ENCODE results near the gene DCX. TPM values are rescaled to one million over a fixed set of nuclear protein-coding genes. Genes with fewer than 3 reads are reported as not detected.

The DCX gene
- total and polyA plus RNA-seq, 5 donors from 2014 or later, result not detected

DNA sequence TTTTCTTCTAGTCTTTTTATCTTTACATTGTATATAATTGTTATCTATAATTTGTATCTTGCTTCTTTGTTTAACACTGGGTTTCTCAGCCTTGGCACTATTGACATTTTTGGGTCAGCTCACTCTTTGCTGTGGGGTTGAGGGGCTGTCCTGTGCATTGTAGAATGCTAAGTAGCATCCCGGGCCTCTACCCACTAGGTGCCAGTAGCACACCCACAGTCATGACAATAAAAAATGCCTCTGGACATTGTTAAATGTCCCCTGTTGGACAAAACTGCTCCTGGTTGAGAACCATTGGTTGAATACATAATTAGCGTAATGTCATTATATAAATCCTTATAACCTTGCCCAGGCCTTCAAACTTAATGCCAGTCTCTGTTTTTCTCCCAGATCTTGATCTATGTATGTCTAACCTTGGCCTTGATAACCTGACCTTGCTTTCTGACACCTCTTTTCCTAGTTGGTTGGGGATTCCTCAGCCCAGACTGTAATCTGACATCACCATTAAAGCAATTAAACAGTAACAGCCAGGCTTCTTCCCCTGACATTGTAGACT, 46.1 kb downstream of the DCX start:
- Histone ChIP-seq H3K36me3 (ENCODE audit: control insufficient read depth, insufficient read depth, low read length) (no peaks in the 10 kb centered on the region), H3K4me3 (ENCODE audit: low read depth, low read length) (no peak overlapping the region), H3K9me3 (ENCODE audit: control insufficient read depth in 2 of 2, low read length in 2 of 2) (no peaks in the 10 kb centered on the region), H3K27me3 (ENCODE audit: control insufficient read depth, insufficient read depth, low read length) (no peaks in the 10 kb centered on the region), H3K27ac (ENCODE audit: insufficient read depth, low read length, poor library complexity, severe bottlenecking) (no peak overlapping the region), H3K4me1 (ENCODE audit: control insufficient read depth, insufficient read depth, low read length, poor library complexity, severe bottlenecking) (no peaks in the 10 kb centered on the region)
- DNase-seq, result no peak
- Mint-ChIP-seq H3K4me1 (no peaks in the 10 kb centered on the region), H3K4me3 (no peak overlapping the region), H3K9me3 (no peaks in the 10 kb centered on the region), H3K27me3 (no peaks in the 10 kb centered on the region), H3K27ac (no peak overlapping the region), H3K36me3 (no peaks in the 10 kb centered on the region)
- ATAC-seq (ENCODE audit: low read depth in 2 of 2), result no peak

DNA sequence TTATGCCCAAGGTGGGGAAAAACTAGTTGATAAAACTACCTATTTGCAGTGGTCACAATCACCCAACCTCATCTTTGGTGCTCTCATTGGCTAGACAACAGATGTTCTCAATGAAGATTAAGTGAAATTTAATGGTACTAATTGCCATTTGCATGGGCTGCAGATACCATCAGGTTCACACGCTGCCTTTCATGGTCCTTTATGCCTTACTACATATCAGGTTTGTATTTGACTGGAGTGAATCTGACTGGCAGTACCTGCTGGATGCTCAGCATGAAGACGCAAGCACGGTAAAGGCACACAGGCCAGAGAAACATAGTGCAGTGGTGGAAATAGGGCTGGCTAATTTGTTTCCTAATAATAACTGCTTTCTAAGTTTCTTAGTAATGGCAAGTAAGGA, 48.3 kb downstream of the DCX start:
- Histone ChIP-seq H3K36me3 (ENCODE audit: control insufficient read depth, insufficient read depth, low read length) (no peaks in the 10 kb centered on the region), H3K9me3 (ENCODE audit: control insufficient read depth in 2 of 2, low read length in 2 of 2) (no peaks in the 10 kb centered on the region), H3K27ac (ENCODE audit: insufficient read depth, low read length, poor library complexity, severe bottlenecking) (no peak overlapping the region), H3K27me3 (ENCODE audit: control insufficient read depth, insufficient read depth, low read length) (no peaks in the 10 kb centered on the region), H3K4me1 (ENCODE audit: control insufficient read depth, insufficient read depth, low read length, poor library complexity, severe bottlenecking) (no peaks in the 10 kb centered on the region), H3K4me3 (ENCODE audit: low read depth, low read length) (no peak overlapping the region)
- DNase-seq (no peak), ATAC-seq (ENCODE audit: low read depth in 2 of 2) (no peak)
- Mint-ChIP-seq H3K9me3 (no peaks in the 10 kb centered on the region), H3K4me3 (no peak overlapping the region), H3K36me3 (no peaks in the 10 kb centered on the region), H3K27me3 (no peaks in the 10 kb centered on the region), H3K27ac (no peak overlapping the region), H3K4me1 (no peaks in the 10 kb centered on the region)

DNA sequence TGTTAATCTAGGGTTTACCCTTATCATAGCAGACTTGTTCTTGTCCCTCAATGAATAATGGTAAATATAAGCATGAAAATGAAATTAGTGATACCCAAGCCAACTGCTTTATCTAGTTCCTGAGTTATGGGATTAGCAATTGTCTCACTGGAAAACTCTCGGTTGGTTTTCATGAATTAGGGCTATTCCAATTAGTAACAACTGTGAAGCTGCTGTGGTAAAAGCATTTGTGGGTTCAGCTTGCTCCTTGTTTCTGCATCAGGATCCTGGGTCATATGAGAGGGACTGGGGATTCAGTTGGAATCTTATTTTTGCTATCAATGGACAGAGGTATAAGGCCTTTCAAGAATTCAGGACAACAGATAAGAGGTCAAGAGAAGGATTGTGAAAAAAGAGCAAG, 50.2 kb downstream of the DCX start:
- H3K4me1 ChIP-seq (ENCODE audit: control insufficient read depth, insufficient read depth, low read length, poor library complexity, severe bottlenecking), result no peaks in the 10 kb centered on the region
- H3K27me3 ChIP-seq (ENCODE audit: control insufficient read depth, insufficient read depth, low read length), result no peaks in the 10 kb centered on the region
- no peaks in the 10 kb centered on the region for H3K9me3 ChIP-seq (ENCODE audit: control insufficient read depth in 2 of 2, low read length in 2 of 2)
- no peak overlapping the region for H3K4me3 ChIP-seq (ENCODE audit: low read depth, low read length)
- Mint-ChIP-seq H3K4me1 (no peaks in the 10 kb centered on the region), H3K4me3 (no peak overlapping the region), H3K36me3 (no peaks in the 10 kb centered on the region), H3K27ac (no peak overlapping the region), H3K27me3 (no peaks in the 10 kb centered on the region), H3K9me3 (peaks cover 0 to 3% (median 0%) of the 10 kb centered on the region in 7 donors)
- H3K27ac ChIP-seq (ENCODE audit: insufficient read depth, low read length, poor library complexity, severe bottlenecking), result no peak overlapping the region
- no peaks in the 10 kb centered on the region for H3K36me3 ChIP-seq (ENCODE audit: control insufficient read depth, insufficient read depth, low read length)
- no peak for ATAC-seq (ENCODE audit: low read depth in 2 of 2)
- DNase-seq, result no peak

DNA sequence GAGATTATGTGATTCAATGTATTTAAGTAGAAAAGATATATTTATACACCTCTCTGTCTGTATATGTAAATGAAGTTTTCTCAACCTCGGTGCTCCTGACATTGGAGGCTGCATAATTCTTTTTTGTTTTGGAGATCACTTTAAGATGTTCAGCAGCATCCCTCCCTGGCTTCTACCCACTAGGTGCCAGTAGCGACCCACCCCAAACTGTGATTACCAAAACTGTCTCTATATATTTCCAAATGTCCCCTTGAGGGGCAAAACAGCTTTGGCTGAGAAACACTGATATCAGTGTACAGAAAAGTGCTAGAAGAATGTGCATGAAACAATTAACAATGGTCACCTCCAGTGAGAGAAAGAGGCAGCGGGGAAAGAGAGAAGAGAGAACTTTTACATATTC, 51.2 kb downstream of the DCX start:
- Mint-ChIP-seq H3K36me3 (no peaks in the 10 kb centered on the region), H3K4me1 (no peaks in the 10 kb centered on the region)
- H3K4me3 ChIP-seq (ENCODE audit: low read depth, low read length), result no peak overlapping the region

DNA sequence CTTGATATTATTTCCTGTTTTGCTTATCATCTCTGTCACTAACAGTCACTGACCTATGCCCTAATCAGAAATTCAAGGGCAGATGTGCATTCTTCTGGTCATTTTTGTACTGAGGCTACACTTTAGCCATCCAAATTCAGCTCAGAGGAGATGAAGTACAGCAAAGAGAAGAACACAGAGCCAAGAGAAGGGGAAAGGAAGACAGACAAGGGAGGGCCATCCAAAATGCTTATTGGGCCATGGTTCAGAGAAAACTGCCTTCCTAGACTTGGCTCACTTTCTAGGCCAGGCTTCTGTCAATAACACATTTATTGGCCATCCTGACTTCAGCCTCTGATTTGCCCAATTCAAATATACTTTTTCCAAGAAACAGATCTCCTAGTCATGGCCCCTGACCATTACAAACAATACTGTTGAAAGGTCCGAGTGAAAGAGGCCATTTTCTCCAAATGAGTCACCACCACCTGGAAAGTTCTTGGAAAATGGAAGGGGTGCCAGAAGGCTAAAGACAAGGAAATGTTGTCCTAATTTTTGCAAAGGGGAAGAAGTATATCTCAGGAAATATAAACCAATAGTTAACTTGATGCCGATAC, 56.4 kb downstream of the DCX start:
- Mint-ChIP-seq H3K4me3 (no peak overlapping the region), H3K36me3 (no peaks in the 10 kb centered on the region), H3K4me1 (no peaks in the 10 kb centered on the region), H3K27me3 (no peaks in the 10 kb centered on the region), H3K27ac (no peak overlapping the region), H3K9me3 (peaks cover 0 to 3% (median 0%) of the 10 kb centered on the region in 7 donors)
- Histone ChIP-seq H3K36me3 (ENCODE audit: control insufficient read depth, insufficient read depth, low read length) (no peaks in the 10 kb centered on the region), H3K27me3 (ENCODE audit: control insufficient read depth, insufficient read depth, low read length) (no peaks in the 10 kb centered on the region), H3K9me3 (ENCODE audit: control insufficient read depth in 2 of 2, low read length in 2 of 2) (no peaks in the 10 kb centered on the region), H3K4me1 (ENCODE audit: control insufficient read depth, insufficient read depth, low read length, poor library complexity, severe bottlenecking) (no peaks in the 10 kb centered on the region), H3K4me3 (ENCODE audit: low read depth, low read length) (no peak overlapping the region), H3K27ac (ENCODE audit: insufficient read depth, low read length, poor library complexity, severe bottlenecking) (no peak overlapping the region)
- ATAC-seq (ENCODE audit: low read depth in 2 of 2) (no peak), DNase-seq (no peak)

More for the DNA sequence above, 51.2 kb downstream of the DCX start:
- Mint-ChIP-seq H3K27ac (no peak overlapping the region), H3K4me3 (no peak overlapping the region), H3K27me3 (no peaks in the 10 kb centered on the region), H3K9me3 (peaks cover 0 to 3% (median 0%) of the 10 kb centered on the region in 7 donors)
- no peak for ATAC-seq (ENCODE audit: low read depth in 2 of 2)
- no peaks in the 10 kb centered on the region for H3K9me3 ChIP-seq (ENCODE audit: control insufficient read depth in 2 of 2, low read length in 2 of 2)
- no peak overlapping the region for H3K27ac ChIP-seq (ENCODE audit: insufficient read depth, low read length, poor library complexity, severe bottlenecking)
- no peak for DNase-seq
- H3K27me3 ChIP-seq (ENCODE audit: control insufficient read depth, insufficient read depth, low read length), result no peaks in the 10 kb centered on the region
- no peaks in the 10 kb centered on the region for H3K36me3 ChIP-seq (ENCODE audit: control insufficient read depth, insufficient read depth, low read length)
- H3K4me1 ChIP-seq (ENCODE audit: control insufficient read depth, insufficient read depth, low read length, poor library complexity, severe bottlenecking), result no peaks in the 10 kb centered on the region

DNA sequence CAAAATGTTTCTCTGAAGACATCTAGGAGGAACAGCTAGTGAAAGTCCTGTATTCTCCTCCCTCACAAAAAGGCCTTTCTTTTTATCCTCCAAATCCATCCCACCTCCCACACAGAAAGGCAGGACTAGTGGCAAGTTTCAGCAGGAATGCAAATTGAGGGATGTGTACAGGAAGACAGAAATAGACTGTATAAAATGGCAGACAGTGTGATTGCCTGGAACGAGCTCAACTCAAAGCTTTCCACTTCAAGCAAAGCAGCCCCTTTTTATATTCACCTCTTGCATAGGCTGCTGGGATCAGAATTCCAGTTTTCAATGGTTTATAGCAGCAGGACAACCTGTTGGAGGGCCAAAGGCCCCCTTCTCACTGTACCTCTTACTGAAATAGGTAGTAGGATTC, 57.5 kb downstream of the DCX start:
- H3K27me3 Mint-ChIP-seq, result no peaks in the 10 kb centered on the region

DNA sequence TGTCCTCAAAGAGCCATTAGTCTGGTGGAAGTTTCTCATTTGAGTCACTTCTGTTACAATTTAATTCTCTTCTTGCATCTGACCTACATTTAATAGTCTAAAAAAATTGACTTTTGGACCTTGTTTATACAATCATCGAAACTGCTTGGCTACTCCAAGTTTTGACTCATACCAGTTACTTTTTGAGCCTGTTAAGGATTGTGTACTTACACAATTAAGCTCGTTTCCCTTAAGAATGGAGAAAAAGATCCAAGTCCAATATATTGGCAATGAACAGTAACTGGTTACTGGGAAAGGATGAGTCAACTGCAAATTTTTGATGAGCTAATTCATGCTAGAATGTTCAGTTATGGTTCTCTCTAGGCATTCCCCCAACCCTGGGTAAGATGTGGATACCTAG, 58.2 kb downstream of the DCX start:
- H3K4me3 ChIP-seq (ENCODE audit: low read depth, low read length), result no peak overlapping the region
- H3K27ac ChIP-seq (ENCODE audit: insufficient read depth, low read length, poor library complexity, severe bottlenecking), result no peak overlapping the region
- Mint-ChIP-seq H3K4me3 (no peak overlapping the region), H3K27me3 (no peaks in the 10 kb centered on the region), H3K27ac (no peak overlapping the region), H3K4me1 (no peaks in the 10 kb centered on the region), H3K9me3 (peaks cover 0 to 3% (median 0%) of the 10 kb centered on the region in 7 donors), H3K36me3 (no peaks in the 10 kb centered on the region)
- ATAC-seq (ENCODE audit: low read depth in 2 of 2) (no peak), DNase-seq (no peak)
- no peaks in the 10 kb centered on the region for H3K27me3 ChIP-seq (ENCODE audit: control insufficient read depth, insufficient read depth, low read length)
- no peaks in the 10 kb centered on the region for H3K4me1 ChIP-seq (ENCODE audit: control insufficient read depth, insufficient read depth, low read length, poor library complexity, severe bottlenecking)
- no peaks in the 10 kb centered on the region for H3K9me3 ChIP-seq (ENCODE audit: control insufficient read depth in 2 of 2, low read length in 2 of 2)
- no peaks in the 10 kb centered on the region for H3K36me3 ChIP-seq (ENCODE audit: control insufficient read depth, insufficient read depth, low read length)

More for the DNA sequence above, 57.5 kb downstream of the DCX start:
- Histone ChIP-seq H3K36me3 (ENCODE audit: control insufficient read depth, insufficient read depth, low read length) (no peaks in the 10 kb centered on the region), H3K4me3 (ENCODE audit: low read depth, low read length) (no peak overlapping the region), H3K27me3 (ENCODE audit: control insufficient read depth, insufficient read depth, low read length) (no peaks in the 10 kb centered on the region), H3K9me3 (ENCODE audit: control insufficient read depth in 2 of 2, low read length in 2 of 2) (no peaks in the 10 kb centered on the region), H3K4me1 (ENCODE audit: control insufficient read depth, insufficient read depth, low read length, poor library complexity, severe bottlenecking) (no peaks in the 10 kb centered on the region), H3K27ac (ENCODE audit: insufficient read depth, low read length, poor library complexity, severe bottlenecking) (no peak overlapping the region)
- no peaks in the 10 kb centered on the region for H3K36me3 Mint-ChIP-seq
- no peaks in the 10 kb centered on the region for H3K4me1 Mint-ChIP-seq
- no peak overlapping the region for H3K27ac Mint-ChIP-seq
- ATAC-seq (ENCODE audit: low read depth in 2 of 2) (no peak), DNase-seq (no peak)
- H3K4me3 Mint-ChIP-seq, result no peak overlapping the region
- peaks cover 0 to 3% (median 0%) of the 10 kb centered on the region in 7 donors for H3K9me3 Mint-ChIP-seq

DNA sequence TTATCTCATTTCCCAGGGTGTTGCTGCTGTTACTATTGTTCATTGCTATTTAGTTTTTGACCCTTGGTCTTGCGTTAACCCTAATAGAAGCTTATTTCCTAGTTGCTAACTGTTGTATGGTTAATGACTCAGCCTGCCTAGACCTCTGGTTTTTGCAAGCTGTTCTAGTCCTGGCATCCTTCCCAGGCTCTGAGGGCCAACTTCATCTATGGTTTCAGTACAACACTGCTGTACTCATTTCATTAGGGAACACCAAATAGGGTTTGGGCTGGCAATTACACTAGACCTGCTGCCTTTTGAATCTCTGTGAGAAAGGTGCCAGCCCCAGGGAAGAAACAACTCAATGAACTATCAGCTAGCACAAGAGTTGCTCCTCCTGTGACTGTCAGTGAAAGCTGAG, 59.6 kb downstream of the DCX start:
- no peaks in the 10 kb centered on the region for H3K9me3 ChIP-seq (ENCODE audit: control insufficient read depth in 2 of 2, low read length in 2 of 2)
- H3K4me1 Mint-ChIP-seq, result no peaks in the 10 kb centered on the region
- DNase-seq (no peak), ATAC-seq (ENCODE audit: low read depth in 2 of 2) (no peak)
- H3K27ac ChIP-seq (ENCODE audit: insufficient read depth, low read length, poor library complexity, severe bottlenecking), result no peak overlapping the region
- H3K27me3 ChIP-seq (ENCODE audit: control insufficient read depth, insufficient read depth, low read length), result no peaks in the 10 kb centered on the region
- H3K27me3 Mint-ChIP-seq, result no peaks in the 10 kb centered on the region
- H3K27ac Mint-ChIP-seq, result no peak overlapping the region
- no peak overlapping the region for H3K4me3 ChIP-seq (ENCODE audit: low read depth, low read length)
- H3K4me1 ChIP-seq (ENCODE audit: control insufficient read depth, insufficient read depth, low read length, poor library complexity, severe bottlenecking), result no peaks in the 10 kb centered on the region
- H3K4me3 Mint-ChIP-seq, result no peak overlapping the region
- H3K9me3 Mint-ChIP-seq, result peaks cover 0 to 2% (median 0%) of the 10 kb centered on the region in 7 donors
- H3K36me3 ChIP-seq (ENCODE audit: control insufficient read depth, insufficient read depth, low read length), result no peaks in the 10 kb centered on the region
- H3K36me3 Mint-ChIP-seq, result no peaks in the 10 kb centered on the region

All from CD4-positive, CD25-positive, alpha-beta regulatory T cell (primary cell).